Measurements from ENCODE around the gene NCR3LG1.

The NCR3LG1 gene

GRCh38 chr11:17382046-17382728 is 30.6 kb downstream of the NCR3LG1 start:
- DNase-seq (ENCODE audit: low read depth), result peak; percentile 32
- TF ChIP-seq, protein P1, sequence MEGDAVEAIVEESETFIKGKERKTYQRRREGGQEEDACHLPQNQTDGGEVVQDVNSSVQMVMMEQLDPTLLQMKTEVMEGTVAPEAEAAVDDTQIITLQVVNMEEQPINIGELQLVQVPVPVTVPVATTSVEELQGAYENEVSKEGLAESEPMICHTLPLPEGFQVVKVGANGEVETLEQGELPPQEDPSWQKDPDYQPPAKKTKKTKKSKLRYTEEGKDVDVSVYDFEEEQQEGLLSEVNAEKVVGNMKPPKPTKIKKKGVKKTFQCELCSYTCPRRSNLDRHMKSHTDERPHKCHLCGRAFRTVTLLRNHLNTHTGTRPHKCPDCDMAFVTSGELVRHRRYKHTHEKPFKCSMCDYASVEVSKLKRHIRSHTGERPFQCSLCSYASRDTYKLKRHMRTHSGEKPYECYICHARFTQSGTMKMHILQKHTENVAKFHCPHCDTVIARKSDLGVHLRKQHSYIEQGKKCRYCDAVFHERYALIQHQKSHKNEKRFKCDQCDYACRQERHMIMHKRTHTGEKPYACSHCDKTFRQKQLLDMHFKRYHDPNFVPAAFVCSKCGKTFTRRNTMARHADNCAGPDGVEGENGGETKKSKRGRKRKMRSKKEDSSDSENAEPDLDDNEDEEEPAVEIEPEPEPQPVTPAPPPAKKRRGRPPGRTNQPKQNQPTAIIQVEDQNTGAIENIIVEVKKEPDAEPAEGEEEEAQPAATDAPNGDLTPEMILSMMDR (conservative IDR thresholded peaks at IDR 0.05; ENCODE audit: low read depth, low read length), result no peak
- H3K4me3 ChIP-seq (ENCODE audit: low read depth, low read length), result no peak overlapping the region

DNA sequence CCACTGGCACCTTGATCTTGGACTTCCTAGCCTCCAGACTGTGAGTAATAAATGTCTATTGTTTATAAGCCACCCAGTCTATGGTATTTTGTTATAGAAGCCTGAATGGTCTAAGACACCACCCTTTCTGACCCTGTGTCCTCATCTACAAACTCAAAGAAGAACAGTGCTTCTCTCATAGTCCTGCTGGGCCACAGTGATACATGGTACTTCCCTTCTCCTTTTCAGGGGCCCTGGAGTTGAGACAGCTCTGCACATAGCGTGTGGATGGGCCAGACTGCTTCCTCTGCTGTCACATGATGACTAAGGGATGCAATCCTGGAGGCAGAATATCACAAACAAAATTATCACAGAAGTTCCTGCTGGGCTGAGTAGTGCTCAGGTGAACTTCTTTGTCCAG is 31.9 kb downstream of the NCR3LG1 start:
- no peak overlapping the region for H3K4me3 ChIP-seq (ENCODE audit: low read depth, low read length)
- DNase-seq (ENCODE audit: low read depth), result peak; percentile 37
- TF ChIP-seq, protein P1 (conservative IDR thresholded peaks at IDR 0.05; ENCODE audit: low read depth, low read length), result no peak

- no peak overlapping the region for H3K4me3 ChIP-seq (ENCODE audit: low read depth, low read length)
- peak; percentile 90 for DNase-seq (ENCODE audit: low read depth)
- TF ChIP-seq, protein P1 (conservative IDR thresholded peaks at IDR 0.05; ENCODE audit: low read depth, low read length), result peak; percentile 94
Measured at GRCh38 chr11:17384002-17384511, 32.5 kb downstream of the NCR3LG1 start.

DNA sequence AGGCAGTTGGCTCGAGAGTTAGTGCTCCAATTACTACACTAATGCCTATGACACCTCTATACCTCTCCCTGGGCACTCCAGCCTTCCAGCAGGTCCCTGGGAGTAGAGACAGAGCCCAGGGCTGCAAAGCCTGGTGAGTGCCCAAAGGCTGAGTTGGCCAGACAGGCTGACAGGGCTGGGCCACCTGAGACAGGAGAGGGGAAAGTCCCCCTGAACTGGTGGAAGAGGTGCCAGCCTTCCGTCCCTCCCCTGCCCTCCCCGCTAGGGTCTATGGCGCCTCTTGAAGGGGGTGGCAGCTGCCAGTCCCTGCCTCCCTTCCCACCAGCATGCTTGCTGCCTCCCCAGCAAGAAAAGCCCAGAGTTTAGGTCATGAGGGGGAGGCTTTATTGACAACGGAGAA is 33.9 kb downstream of the NCR3LG1 start:
- no peak overlapping the region for H3K4me3 ChIP-seq (ENCODE audit: low read depth, low read length)
- DNase-seq (ENCODE audit: low read depth), result no peak
- TF ChIP-seq, protein P1 (conservative IDR thresholded peaks at IDR 0.05; ENCODE audit: low read depth, low read length), result no peak

DNA sequence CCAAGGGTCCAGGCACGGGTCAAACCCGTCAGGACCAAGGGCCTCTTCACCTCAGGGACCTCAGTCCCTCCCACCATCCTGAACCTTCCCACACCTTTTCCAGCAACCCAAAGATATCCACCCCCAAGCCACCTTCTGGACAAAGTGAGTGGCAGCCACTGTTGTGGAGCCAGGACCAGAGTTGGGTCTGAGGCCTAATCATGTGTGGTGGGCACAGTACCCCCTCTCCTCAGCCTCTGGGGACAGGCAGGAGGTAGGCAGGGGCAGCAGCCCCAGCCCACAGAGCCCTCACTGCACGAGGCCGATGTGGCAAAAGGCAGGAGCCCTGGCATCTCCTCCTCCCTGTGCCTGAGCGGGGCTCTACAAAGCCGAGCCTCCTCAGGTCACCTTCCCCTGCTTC is 34.3 kb downstream of the NCR3LG1 start:
- TF ChIP-seq, protein P1 (conservative IDR thresholded peaks at IDR 0.05; ENCODE audit: low read depth, low read length), result no peak
- H3K4me3 ChIP-seq (ENCODE audit: low read depth, low read length), result no peak overlapping the region
- no peak for DNase-seq (ENCODE audit: low read depth)

- TF ChIP-seq, protein P1 (conservative IDR thresholded peaks at IDR 0.05; ENCODE audit: low read depth, low read length), result peak; percentile 82
- peak; percentile 73 for DNase-seq (ENCODE audit: low read depth)
- H3K4me3 ChIP-seq (ENCODE audit: low read depth, low read length), result no peak overlapping the region
Measured at GRCh38 chr11:17386331-17387084, 34.9 kb downstream of the NCR3LG1 start.

Measured in choroid plexus epithelial cell (primary cell).